Fibroblast of lung (primary cell): ENCODE data around the gene TBC1D22A. TPM values are rescaled to one million over a fixed set of nuclear protein-coding genes. Genes with fewer than 3 reads are reported as not detected.

Experiments used
- DNase-seq, 2 donors: peaks; one replicate each; pipeline versions ENCODE4 v3.0.0 to v3.0.0-alpha.2; 2010; ENCODE audit warnings: low read depth in 2 of 2
- H2AFZ ChIP-seq: 2 replicates; pipeline ENCODE4 v1.5.1; 2012; ENCODE audit warnings: low read length, control low read depth, inconsistent platforms
- H3K27ac ChIP-seq: 2 replicates; pipeline ENCODE4 v1.5.1; 2011; ENCODE audit warnings: low read length, control low read depth; ENCODE audit not compliant: insufficient read depth
- H3K27me3 ChIP-seq: 2 replicates; pipeline ENCODE4 v1.5.1; 2011; ENCODE audit warnings: mild to moderate bottlenecking, low read length; ENCODE audit not compliant: control insufficient read depth, insufficient read depth
- H3K36me3 ChIP-seq: 2 replicates; pipeline ENCODE4 v1.5.1; 2011; ENCODE audit warnings: low read length; ENCODE audit not compliant: control insufficient read depth, insufficient read depth
- H3K4me1 ChIP-seq: 2 replicates; pipeline ENCODE4 v1.5.1; 2011; ENCODE audit warnings: low read length; ENCODE audit not compliant: control insufficient read depth, insufficient read depth; ENCODE audit errors: extremely low read depth
- H3K4me2 ChIP-seq: 2 replicates; pipeline ENCODE4 v1.5.1; 2011; ENCODE audit warnings: low read length, control low read depth; ENCODE audit not compliant: insufficient read depth; ENCODE audit errors: extremely low read depth
- H3K4me3 ChIP-seq, 4 experiments: fragments of 200-600 bp in 1 of 4; sonication (generic) in 1 of 4; replicated peaks in 1 of 4; 2 replicates each; pipeline ENCODE4 v1.5.1; 2011 to 2016; ENCODE audit warnings: low read length in 4 of 4, low read depth in 3 of 4, mild to moderate bottlenecking in 3 of 4, control low read depth in 2 of 4, inconsistent platforms in 1 of 4, mixed read lengths in 1 of 4; ENCODE audit not compliant: insufficient read depth in 1 of 4; ENCODE audit errors: control extremely low read depth in 1 of 4
- H3K79me2 ChIP-seq: 2 replicates; pipeline ENCODE4 v1.5.1; 2012; ENCODE audit warnings: mild to moderate bottlenecking, low read length, inconsistent platforms; ENCODE audit not compliant: control insufficient read depth, insufficient read depth
- H3K9ac ChIP-seq: 2 replicates; pipeline ENCODE4 v1.5.1; 2011; ENCODE audit warnings: mild to moderate bottlenecking, low read length, control low read depth; ENCODE audit not compliant: insufficient read depth
- H3K9me3 ChIP-seq: 2 replicates; pipeline ENCODE4 v1.5.1; 2012; ENCODE audit warnings: low read depth, low read length; ENCODE audit not compliant: control insufficient read depth, insufficient read depth
- H4K20me1 ChIP-seq: 2 replicates; pipeline ENCODE4 v1.5.1; 2011; ENCODE audit warnings: low read length; ENCODE audit not compliant: control insufficient read depth, insufficient read depth; ENCODE audit errors: extremely low read depth
- EZH2 ChIP-seq: IDR thresholded peaks from 2 replicates; pipeline ENCODE4 v1.5.1; 2012; ENCODE audit warnings: low read length, control low read depth, mild to moderate bottlenecking; ENCODE audit errors: missing control alignments
- polyA plus RNA-seq, 2 donors: library from polyadenylated mRNA; depleted of rRNA in 1 of 2; stranded (reverse) in 1 of 2; unstranded in 1 of 2; fragments of >200 nt; gene quantifications; 2 replicates each; pipeline ENCODE4 v1.2.1, GENCODE V29; 2011 to 2012; ENCODE audit warnings: missing spikeins in 1 of 2
- total RNA-seq: library from RNA; depleted of rRNA; stranded (reverse); fragments of >200 nt; gene quantifications from 2 replicates; pipeline ENCODE4 v1.2.1, GENCODE V29; 2014
- TF ChIP-seq, protein P1 (sequence below), 2 donors: IDR thresholded peaks in 1 of 2; conservative IDR thresholded peaks in 1 of 2; 1 replicate in 1 of 2; 2 replicates in 1 of 2; pipeline ENCODE4 v1.5.1; 2011 to 2012; ENCODE audit warnings: low read length in 2 of 2, control low read depth in 1 of 2, inconsistent platforms in 1 of 2, low read depth in 1 of 2, mild to moderate bottlenecking in 1 of 2

TBC1D22A gene
- total and polyA plus RNA-seq, 2 donors (not counting 1 experiment from before 2014, with no cell fraction given): 11.6 to 17.6 TPM

- Histone ChIP-seq H3K4me2 (no peak overlapping the region), H3K4me3 (no peak overlapping the region), H3K27me3 (no peaks in the 10 kb centered on the region), H3K36me3 (no peaks in the 10 kb centered on the region), H4K20me1 (no peaks in the 10 kb centered on the region), H2AFZ (no peak overlapping the region), H3K9ac (no peak overlapping the region), H3K79me2 (no peaks in the 10 kb centered on the region), H3K27ac (no peak overlapping the region), H3K9me3 (no peaks in the 10 kb centered on the region), H3K4me1 (peaks cover 32% of the 10 kb centered on the region)
- no peak for DNase-seq
- TF ChIP-seq EZH2: no peak
- TF ChIP-seq, protein P1, sequence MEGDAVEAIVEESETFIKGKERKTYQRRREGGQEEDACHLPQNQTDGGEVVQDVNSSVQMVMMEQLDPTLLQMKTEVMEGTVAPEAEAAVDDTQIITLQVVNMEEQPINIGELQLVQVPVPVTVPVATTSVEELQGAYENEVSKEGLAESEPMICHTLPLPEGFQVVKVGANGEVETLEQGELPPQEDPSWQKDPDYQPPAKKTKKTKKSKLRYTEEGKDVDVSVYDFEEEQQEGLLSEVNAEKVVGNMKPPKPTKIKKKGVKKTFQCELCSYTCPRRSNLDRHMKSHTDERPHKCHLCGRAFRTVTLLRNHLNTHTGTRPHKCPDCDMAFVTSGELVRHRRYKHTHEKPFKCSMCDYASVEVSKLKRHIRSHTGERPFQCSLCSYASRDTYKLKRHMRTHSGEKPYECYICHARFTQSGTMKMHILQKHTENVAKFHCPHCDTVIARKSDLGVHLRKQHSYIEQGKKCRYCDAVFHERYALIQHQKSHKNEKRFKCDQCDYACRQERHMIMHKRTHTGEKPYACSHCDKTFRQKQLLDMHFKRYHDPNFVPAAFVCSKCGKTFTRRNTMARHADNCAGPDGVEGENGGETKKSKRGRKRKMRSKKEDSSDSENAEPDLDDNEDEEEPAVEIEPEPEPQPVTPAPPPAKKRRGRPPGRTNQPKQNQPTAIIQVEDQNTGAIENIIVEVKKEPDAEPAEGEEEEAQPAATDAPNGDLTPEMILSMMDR (conservative IDR thresholded peaks at IDR 0.05 in 1 of 2, IDR thresholded peaks at IDR 0.05 in 1 of 2; ENCODE audit: low read depth in 1 of 2, low read length in 2 of 2): no peak
Observed at GRCh38 chr22:46750863-46751443, 11.5 kb upstream of the TBC1D22A start.

DNA sequence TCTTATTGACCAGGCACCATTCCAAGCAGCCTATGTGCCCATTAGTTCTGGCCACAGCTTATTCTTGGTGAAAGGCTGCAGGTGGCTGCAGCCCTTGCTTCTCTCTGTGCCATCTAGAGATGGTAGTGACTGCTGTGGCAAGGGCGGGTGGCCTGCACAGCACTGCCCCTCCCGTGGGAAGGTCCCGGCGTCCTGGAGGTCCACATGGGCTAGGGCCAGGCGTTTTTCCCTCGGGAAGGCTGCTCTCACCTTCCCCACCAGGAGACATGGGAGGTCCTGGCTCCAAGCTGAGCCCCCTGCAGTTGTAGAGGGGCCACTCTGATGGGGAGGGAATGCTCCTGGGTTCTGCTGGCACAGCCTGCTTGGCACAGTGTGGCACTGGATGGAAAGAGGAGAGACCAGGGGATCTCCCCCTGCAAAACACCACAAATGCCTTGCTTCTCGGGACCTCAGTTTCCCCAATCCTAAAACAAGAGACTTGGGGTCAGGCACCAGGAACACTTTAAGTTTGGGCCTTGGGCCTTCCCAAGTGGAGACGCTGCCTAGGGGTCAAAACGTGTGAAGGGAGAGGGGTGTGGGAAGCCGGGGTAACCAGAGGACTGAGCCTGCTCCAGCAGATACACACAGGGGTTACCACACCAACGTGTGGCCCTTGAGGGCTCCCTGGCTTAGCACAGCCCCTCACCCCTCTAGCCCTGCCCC lies 10.0 kb upstream of the TBC1D22A start:
- Histone ChIP-seq H3K9ac (peak overlapping the region; percentile 2), H3K4me1 (peaks cover 32% of the 10 kb centered on the region), H2AFZ (no peak overlapping the region), H3K36me3 (no peaks in the 10 kb centered on the region), H3K79me2 (no peaks in the 10 kb centered on the region), H4K20me1 (no peaks in the 10 kb centered on the region), H3K4me3 (no peak overlapping the region), H3K9me3 (no peaks in the 10 kb centered on the region), H3K27ac (no peak overlapping the region), H3K27me3 (no peaks in the 10 kb centered on the region), H3K4me2 (no peak overlapping the region)
- TF ChIP-seq EZH2: no peak
- TF ChIP-seq, protein P1 (conservative IDR thresholded peaks at IDR 0.05 in 1 of 2, IDR thresholded peaks at IDR 0.05 in 1 of 2; ENCODE audit: low read depth in 1 of 2, low read length in 2 of 2): no peak
- no peak for DNase-seq

- Histone ChIP-seq H3K9me3 (no peaks in the 10 kb centered on the region), H2AFZ (no peak overlapping the region), H3K79me2 (no peaks in the 10 kb centered on the region), H3K4me3 (no peak overlapping the region), H3K36me3 (no peaks in the 10 kb centered on the region), H3K4me1 (peaks cover 32% of the 10 kb centered on the region), H3K9ac (no peak overlapping the region), H3K27me3 (no peaks in the 10 kb centered on the region), H3K4me2 (no peak overlapping the region), H3K27ac (peak overlapping the region; percentile 99), H4K20me1 (no peaks in the 10 kb centered on the region)
- no peak for DNase-seq
- no peak for TF ChIP-seq EZH2
- TF ChIP-seq, protein P1 (conservative IDR thresholded peaks at IDR 0.05 in 1 of 2, IDR thresholded peaks at IDR 0.05 in 1 of 2; ENCODE audit: low read depth in 1 of 2, low read length in 2 of 2): no peak
Observed at GRCh38 chr22:46752988-46753310, 9.5 kb upstream of the TBC1D22A start.
